Uterus (tissue), 4 donors: ENCODE results near the gene ABHD6. TPM values are rescaled to one million over a fixed set of nuclear protein-coding genes. Genes with fewer than 3 reads are reported as not detected.
A peak's percentile ranks its signal among the peaks of the same experiment; 100 is the strongest.

Experiments
- DNase-seq, 2 donors: peaks; one replicate each; pipeline ENCODE4 v3.0.0-alpha.2; 2019 to 2020
- H3K27ac ChIP-seq, 2 donors: fragments of 200-600 bp; sonication (generic); 1 replicate in 1 of 2; 2 replicates in 1 of 2; pipeline ENCODE4 v1.5.1; 2016 to 2018
- H3K27me3 ChIP-seq, 2 donors: fragments of 200-600 bp; sonication (generic); one replicate each; pipeline ENCODE4 v1.5.1; 2018 to 2019; ENCODE audit warnings: control low read depth in 1 of 2
- H3K36me3 ChIP-seq, 2 donors: fragments of 200-600 bp; sonication (generic); one replicate each; pipeline ENCODE4 v1.5.1; 2019; ENCODE audit warnings: control low read depth in 1 of 2
- H3K4me1 ChIP-seq, 2 donors: fragments of 200-600 bp; sonication (generic); one replicate each; pipeline ENCODE4 v1.5.1; 2018 to 2019; ENCODE audit warnings: control low read depth in 1 of 2
- H3K4me3 ChIP-seq, 2 donors: fragments of 200-600 bp; sonication (generic); 1 replicate in 1 of 2; 2 replicates in 1 of 2; pipeline ENCODE4 v1.5.1; 2018 to 2019; ENCODE audit warnings: mild to moderate bottlenecking in 1 of 2
- H3K9me3 ChIP-seq, 2 donors: fragments of 200-600 bp; sonication (generic); one replicate each; pipeline ENCODE4 v1.5.1; 2019; ENCODE audit warnings: control low read depth in 1 of 2
- CTCF ChIP-seq, 4 experiments: fragments of 200-600 bp in 2 of 4; fragments of 450-650 bp in 2 of 4; sonication (generic) in 2 of 4; IDR thresholded peaks; one replicate each; pipeline ENCODE4 v1.5.1; 2016 to 2019; ENCODE audit warnings: antibody characterized with exemption in 4 of 4, mild to moderate bottlenecking in 2 of 4, moderate library complexity in 1 of 4
- POLR2A ChIP-seq, 2 donors: fragments of 450-650 bp; IDR thresholded peaks; one replicate each; pipeline ENCODE4 v1.6.1; 2016; ENCODE audit warnings: antibody characterized with exemption in 2 of 2, mild to moderate bottlenecking in 1 of 2, moderate library complexity in 1 of 2
- intact Hi-C: fragments of 100-400 bp; cut with DNase I; formaldehyde crosslinking; loops from one replicate; pipeline ENCODE4 v1.15.1; 2023; ENCODE audit warnings: low total_unique reads
- total RNA-seq, 4 donors: library from RNA; depleted of rRNA in 3 of 4; stranded (reverse); fragments of >200 nt in 3 of 4; gene quantifications; one replicate each; pipeline versions ENCODE4 v1.1.0 to v1.2.4, GENCODE V29; 2014 to 2023
- donor health status: DM: yes; HTN: yes; CAD: no.

Gene ABHD6
- total RNA-seq, 4 donors from 2014 or later = 6.7 to 20.6 (median 15.8) TPM

- H3K4me1 ChIP-seq = no peaks in the 10 kb centered on the region
- TF ChIP-seq POLR2A (IDR thresholded peaks at IDR 0.05) = no peak
- TF ChIP-seq CTCF (IDR thresholded peaks at IDR 0.05) = no peak
- no peaks in the 10 kb centered on the region for H3K9me3 ChIP-seq
- H3K27ac ChIP-seq = no peak overlapping the region
- DNase-seq = no peak
- intact Hi-C loops = no loop called here
- no peak overlapping the region for H3K4me3 ChIP-seq
- no peaks in the 10 kb centered on the region for H3K27me3 ChIP-seq
- H3K36me3 ChIP-seq = no peaks in the 10 kb centered on the region
Observed at GRCh38 chr3:58190882-58191281, 46.7 kb upstream of the ABHD6 start.

DNA sequence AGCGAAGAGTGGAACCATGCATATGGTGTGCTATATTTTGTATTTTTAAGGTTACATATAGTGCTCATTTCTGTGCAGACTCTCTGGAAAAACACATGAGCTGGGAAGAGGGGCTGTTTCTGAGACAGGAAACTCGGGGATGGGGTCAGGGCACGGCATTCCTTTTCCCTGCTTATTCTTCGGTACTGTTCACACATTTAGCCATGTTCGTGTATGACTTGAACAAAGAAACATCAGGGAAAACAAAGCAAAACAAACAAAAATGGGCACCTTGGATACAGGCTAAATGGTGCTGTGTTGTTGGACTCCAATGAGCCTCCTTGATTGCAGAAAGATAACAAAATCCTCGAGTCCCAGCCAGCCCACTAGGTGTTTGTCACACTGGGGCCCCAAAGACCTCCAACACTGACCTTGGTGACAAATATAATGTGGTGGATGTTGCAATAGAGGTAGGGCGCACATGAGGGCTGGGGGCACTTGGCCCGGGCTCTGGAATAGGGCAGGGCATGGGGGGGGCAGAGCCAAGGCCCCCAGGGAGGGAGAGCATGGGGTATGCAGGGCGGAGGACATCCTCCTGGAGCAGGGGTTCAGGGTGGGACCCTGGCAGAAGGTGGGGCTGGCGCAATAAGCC, 46.1 kb upstream of the ABHD6 start:
- intact Hi-C loops = no loop called here
- Histone ChIP-seq H3K36me3 (no peaks in the 10 kb centered on the region), H3K9me3 (no peaks in the 10 kb centered on the region), H3K4me3 (no peak overlapping the region), H3K27ac (no peak overlapping the region), H3K4me1 (no peaks in the 10 kb centered on the region), H3K27me3 (no peaks in the 10 kb centered on the region)
- TF ChIP-seq CTCF (IDR thresholded peaks at IDR 0.05) (no peak), POLR2A (IDR thresholded peaks at IDR 0.05) (no peak)
- DNase-seq = no peak

DNA sequence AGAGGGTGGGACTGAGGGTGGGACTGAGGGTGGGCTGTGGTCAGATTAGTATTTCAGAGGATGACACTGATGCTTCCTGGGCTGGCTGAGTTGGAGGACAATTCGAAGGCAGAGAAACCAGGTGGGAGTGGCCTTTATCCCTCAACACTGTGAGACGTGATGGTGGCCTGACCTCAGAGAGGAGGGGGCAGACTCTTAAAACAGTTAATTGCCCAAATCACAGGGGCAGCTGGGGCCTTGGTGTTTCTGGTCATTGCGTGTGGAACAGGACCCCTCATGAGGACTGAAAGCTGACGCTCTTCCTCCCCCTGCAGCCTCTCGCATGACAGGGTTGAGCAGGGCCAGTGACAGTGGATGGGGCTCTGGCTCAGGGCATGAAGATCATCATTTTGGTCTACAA, 45.5 kb upstream of the ABHD6 start:
- Histone ChIP-seq H3K9me3 (no peaks in the 10 kb centered on the region), H3K4me3 (no peak overlapping the region), H3K36me3 (no peaks in the 10 kb centered on the region), H3K27ac (no peak overlapping the region), H3K27me3 (no peaks in the 10 kb centered on the region), H3K4me1 (no peaks in the 10 kb centered on the region)
- DNase-seq = no peak
- TF ChIP-seq CTCF (IDR thresholded peaks at IDR 0.05) = no peak
- no peak for TF ChIP-seq POLR2A (IDR thresholded peaks at IDR 0.05)
- intact Hi-C loops = no loop called here

GRCh38 chr3:58193682-58194407, 43.7 kb upstream of the ABHD6 start:
- no peak for TF ChIP-seq CTCF (IDR thresholded peaks at IDR 0.05)
- no peak for TF ChIP-seq POLR2A (IDR thresholded peaks at IDR 0.05)
- H3K36me3 ChIP-seq = no peaks in the 10 kb centered on the region
- intact Hi-C loops = no loop called here

DNA sequence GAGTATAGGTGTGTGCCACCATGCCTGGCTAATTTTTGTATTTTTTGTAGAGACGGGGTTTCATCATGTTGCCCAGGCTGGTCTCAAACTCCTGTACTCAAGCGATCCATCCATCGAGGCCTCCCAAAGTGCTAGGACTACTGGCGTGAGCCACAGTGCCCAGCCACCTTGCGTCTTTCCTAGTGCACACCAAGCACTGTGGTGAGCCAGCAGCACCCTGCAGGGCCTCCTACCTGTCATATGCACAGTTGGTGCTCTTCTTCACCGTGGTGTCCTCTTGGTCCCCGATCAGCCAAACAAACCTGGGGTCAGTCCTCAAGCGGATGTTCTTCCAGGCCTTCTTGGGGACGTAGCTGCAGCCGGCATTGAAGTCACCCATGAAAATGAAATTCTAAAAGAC, 40.0 kb upstream of the ABHD6 start:
- intact Hi-C loops = no loop called here
- H3K27ac ChIP-seq = peak overlapping the region in 1 of 2 donors; percentile 55
- no peaks in the 10 kb centered on the region for H3K27me3 ChIP-seq
- DNase-seq = no peak
- no peaks in the 10 kb centered on the region for H3K4me1 ChIP-seq
- H3K9me3 ChIP-seq = no peaks in the 10 kb centered on the region
- no peak for TF ChIP-seq CTCF (IDR thresholded peaks at IDR 0.05)
- no peak for TF ChIP-seq POLR2A (IDR thresholded peaks at IDR 0.05)
- H3K36me3 ChIP-seq = no peaks in the 10 kb centered on the region
- H3K4me3 ChIP-seq = no peak overlapping the region

More at GRCh38 chr3:58193682-58194407, 43.7 kb upstream of the ABHD6 start:
- Histone ChIP-seq H3K27ac (no peak overlapping the region), H3K4me3 (no peak overlapping the region), H3K27me3 (no peaks in the 10 kb centered on the region), H3K4me1 (no peaks in the 10 kb centered on the region), H3K9me3 (no peaks in the 10 kb centered on the region)
- no peak for DNase-seq
